ENCODE measurements around the gene INAFM1.

The INAFM1 gene

GRCh38 chr19:47274071-47274890 lies at the start of gene INAFM1:
INAFM1 (plus strand) TSS chr19:47274885; CDS start chr19:47274920, 35 bp downstream.
- DNase-seq: peak; percentile 95

GRCh38 chr19:47225746-47226425 lies 48.8 kb upstream of the INAFM1 start:
- DNase-seq: peak; percentile 94

- DNase-seq: peak; percentile 98
Measured at GRCh38 chr19:47226426-47227351, 48.0 kb upstream of the INAFM1 start.

- peak; percentile 89 for DNase-seq
Measured at GRCh38 chr19:47227352-47228167, 47.1 kb upstream of the INAFM1 start.

- DNase-seq: peak; percentile 74
Measured at GRCh38 chr19:47228168-47228936, 46.3 kb upstream of the INAFM1 start.

GRCh38 chr19:47228937-47229675 lies 45.6 kb upstream of the INAFM1 start:
- peak; percentile 67 for DNase-seq

GRCh38 chr19:47229676-47230053 lies 45.0 kb upstream of the INAFM1 start:
- DNase-seq: peak; percentile 52

GRCh38 chr19:47230054-47230920 lies 44.4 kb upstream of the INAFM1 start:
- DNase-seq: peak; percentile 81

- no peak for DNase-seq
Measured at GRCh38 chr19:47230921-47231214, 43.8 kb upstream of the INAFM1 start, which contains the start of gene BBC3. BBC3 (minus strand) TSS chr19:47231199; CDS start chr19:47228431, 2,768 bp downstream.

GRCh38 chr19:47231215-47232054 lies 43.2 kb upstream of the INAFM1 start:
- DNase-seq: peak; percentile 82

GRCh38 chr19:47232422-47233211 lies 42.1 kb upstream of the INAFM1 start:
- DNase-seq: no peak

- DNase-seq: no peak
Measured at GRCh38 chr19:47236072-47236675, 38.5 kb upstream of the INAFM1 start.

- DNase-seq: no peak
Measured at GRCh38 chr19:47239152-47239551, 35.5 kb upstream of the INAFM1 start.

GRCh38 chr19:47239610-47240296 lies 34.9 kb upstream of the INAFM1 start:
- peak; percentile 74 for DNase-seq

- no peak for DNase-seq
Measured at GRCh38 chr19:47240556-47240955, 34.1 kb upstream of the INAFM1 start.

- DNase-seq: peak; percentile 87
Measured at GRCh38 chr19:47240996-47241918, 33.4 kb upstream of the INAFM1 start.

Data from hematopoietic multipotent progenitor cell treated with erythropoietin and hydrocortisone succinate and interleukin-3 and kit ligand, for 6 days (in vitro differentiated cells).